GM12873 (cell line): ENCODE results near the gene GLTP.

Experiments used
- TF ChIP-seq, protein P1 (sequence below): IDR thresholded peaks from 2 replicates; pipeline ENCODE4 v1.5.1; 2012; ENCODE audit warnings: low read depth, mild to moderate bottlenecking, moderate library complexity, low read length, control low read depth; ENCODE audit not compliant: insufficient read depth; ENCODE audit errors: missing control alignments

GLTP gene

DNA sequence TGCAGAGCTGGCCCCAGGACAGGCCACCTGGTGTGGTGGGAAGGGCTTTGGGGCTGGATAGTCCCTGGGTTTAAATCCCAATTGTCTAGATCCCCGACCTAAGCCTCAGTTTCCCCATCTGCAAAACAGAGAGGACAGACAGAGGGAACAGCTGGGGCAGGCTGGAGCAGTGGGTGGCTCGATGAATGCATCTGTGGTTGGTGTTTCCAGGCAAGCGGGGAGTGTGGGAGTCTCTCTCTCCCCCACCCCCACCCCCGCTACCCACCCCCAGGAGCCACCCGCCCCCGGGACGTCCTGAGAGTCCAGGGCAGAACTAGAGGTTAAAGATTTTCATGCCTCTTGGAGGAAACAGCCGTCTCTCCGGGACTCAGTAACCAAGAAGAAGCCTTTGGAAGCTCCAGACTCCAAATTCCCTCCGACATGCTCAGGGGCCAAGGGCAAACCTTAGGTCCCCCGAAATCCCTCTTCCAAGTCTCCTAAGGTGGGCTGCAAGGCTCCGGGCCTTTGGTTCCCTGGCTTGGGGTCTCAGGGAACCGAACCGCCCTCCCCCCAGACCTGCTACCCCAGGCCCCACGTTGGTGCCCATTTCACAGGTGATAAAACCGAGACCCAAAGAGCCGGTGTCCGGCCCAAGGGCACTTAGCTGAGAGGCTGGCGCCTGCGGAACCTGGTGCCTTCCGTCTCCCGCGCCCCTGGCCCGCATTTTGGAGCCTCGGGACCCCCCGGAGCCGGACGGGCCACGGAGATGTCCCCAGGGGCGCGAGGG, 47.6 kb downstream of the GLTP start:
- TF ChIP-seq, protein P1, sequence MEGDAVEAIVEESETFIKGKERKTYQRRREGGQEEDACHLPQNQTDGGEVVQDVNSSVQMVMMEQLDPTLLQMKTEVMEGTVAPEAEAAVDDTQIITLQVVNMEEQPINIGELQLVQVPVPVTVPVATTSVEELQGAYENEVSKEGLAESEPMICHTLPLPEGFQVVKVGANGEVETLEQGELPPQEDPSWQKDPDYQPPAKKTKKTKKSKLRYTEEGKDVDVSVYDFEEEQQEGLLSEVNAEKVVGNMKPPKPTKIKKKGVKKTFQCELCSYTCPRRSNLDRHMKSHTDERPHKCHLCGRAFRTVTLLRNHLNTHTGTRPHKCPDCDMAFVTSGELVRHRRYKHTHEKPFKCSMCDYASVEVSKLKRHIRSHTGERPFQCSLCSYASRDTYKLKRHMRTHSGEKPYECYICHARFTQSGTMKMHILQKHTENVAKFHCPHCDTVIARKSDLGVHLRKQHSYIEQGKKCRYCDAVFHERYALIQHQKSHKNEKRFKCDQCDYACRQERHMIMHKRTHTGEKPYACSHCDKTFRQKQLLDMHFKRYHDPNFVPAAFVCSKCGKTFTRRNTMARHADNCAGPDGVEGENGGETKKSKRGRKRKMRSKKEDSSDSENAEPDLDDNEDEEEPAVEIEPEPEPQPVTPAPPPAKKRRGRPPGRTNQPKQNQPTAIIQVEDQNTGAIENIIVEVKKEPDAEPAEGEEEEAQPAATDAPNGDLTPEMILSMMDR, result no peak

DNA sequence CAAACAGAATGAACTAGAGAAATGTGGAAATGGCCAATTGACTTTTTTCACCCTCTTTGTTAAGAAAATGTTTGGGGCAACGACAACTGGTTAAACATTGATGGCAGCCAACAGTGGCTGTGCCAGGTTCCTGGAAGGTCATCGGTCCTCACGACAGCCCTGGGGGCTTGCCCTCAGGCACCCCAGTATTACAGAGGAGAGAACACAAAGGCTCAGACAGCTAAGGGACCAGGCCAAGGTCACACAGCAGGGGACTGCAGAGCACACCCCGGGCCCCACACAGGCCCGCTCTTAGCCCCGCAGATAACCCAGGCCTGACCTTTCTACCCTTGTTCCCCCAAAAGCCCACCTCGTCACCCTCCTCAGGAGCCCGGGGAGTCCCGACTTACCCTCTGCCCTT, 48.4 kb downstream of the GLTP start:
- TF ChIP-seq, protein P1, result no peak

DNA sequence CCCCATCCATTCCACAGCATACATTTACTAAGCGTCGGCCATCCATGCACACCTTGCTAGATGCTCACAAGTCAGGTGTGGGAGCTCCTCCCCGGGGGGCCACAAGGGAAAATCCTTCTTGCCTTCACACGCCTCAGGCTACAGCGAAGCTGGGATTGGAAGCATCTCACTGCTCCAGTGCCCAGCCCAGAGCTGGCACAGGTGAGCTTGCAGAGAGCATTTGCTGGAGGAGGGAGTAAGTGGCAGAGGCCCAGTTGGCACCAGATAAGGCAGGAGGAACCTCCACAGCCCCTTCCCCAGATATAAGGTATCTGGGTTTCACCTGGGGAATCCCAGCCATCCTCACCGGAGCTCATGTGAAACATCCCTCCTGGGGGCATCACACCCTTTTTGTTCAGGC, 49.0 kb downstream of the GLTP start:
- TF ChIP-seq, protein P1, result no peak

- TF ChIP-seq, protein P1, result no peak
Observed at GRCh38 chr12:109830718-109831117, 49.6 kb downstream of the GLTP start.

GRCh38 chr12:109830267-109830666, 50.1 kb downstream of the GLTP start:
- TF ChIP-seq, protein P1, result no peak

GRCh38 chr12:109829667-109830066, 50.7 kb downstream of the GLTP start:
- TF ChIP-seq, protein P1, result no peak

GRCh38 chr12:109828754-109829511, 51.4 kb downstream of the GLTP start:
- TF ChIP-seq, protein P1, result no peak
